Smooth muscle cell (in vitro differentiated cells): ENCODE results near the gene RHOXF2B. TPM values are rescaled to one million over a fixed set of nuclear protein-coding genes. Genes with fewer than 3 reads are reported as not detected.
"Not testable (repeated sequence)": the region's sequence is repeated elsewhere in the genome, so short reads cannot be mapped to it uniquely, and the experiment has no call there.

Experiments used
- DNase-seq: peaks from one replicate; lab custom pipeline; 2025; ENCODE audit not compliant: unreplicated experiment; lab: John Stamatoyannopoulos, UW
- H2AFZ ChIP-seq: fragments of 200-600 bp; sonication (generic); 2 replicates; pipeline ENCODE4 v1.6.0; 2016; ENCODE audit warnings: antibody characterized with exemption, low read depth, mild to moderate bottlenecking
- H3F3A ChIP-seq: fragments of 200-600 bp; sonication (generic); 2 replicates; pipeline ENCODE4 v1.6.0; 2017; ENCODE audit warnings: antibody characterized with exemption, low read depth
- H3K27ac ChIP-seq: fragments of 200-600 bp; sonication (generic); 2 replicates; pipeline ENCODE4 v1.5.1; 2016; ENCODE audit warnings: low read depth, mild to moderate bottlenecking
- H3K27me3 ChIP-seq: fragments of 200-600 bp; sonication (generic); 2 replicates; pipeline ENCODE4 v1.6.1; 2016; ENCODE audit warnings: low read depth, mild to moderate bottlenecking
- H3K36me3 ChIP-seq: fragments of 200-600 bp; sonication (generic); 2 replicates; pipeline ENCODE4 v1.5.1; 2016; ENCODE audit warnings: low read depth
- H3K4me1 ChIP-seq: fragments of 200-600 bp; sonication (generic); 2 replicates; pipeline ENCODE4 v1.5.1; 2016; ENCODE audit warnings: low read depth
- H3K4me2 ChIP-seq: fragments of 200-600 bp; sonication (generic); 2 replicates; pipeline ENCODE4 v1.6.0; 2016; ENCODE audit warnings: mild to moderate bottlenecking
- H3K4me3 ChIP-seq: fragments of 200-600 bp; sonication (generic); 2 replicates; pipeline ENCODE4 v1.5.1; 2016; ENCODE audit warnings: mild to moderate bottlenecking
- H3K79me2 ChIP-seq: fragments of 200-600 bp; sonication (generic); 2 replicates; pipeline ENCODE4 v1.6.0; 2016; ENCODE audit warnings: low read depth, mild to moderate bottlenecking
- H3K9ac ChIP-seq: fragments of 200-600 bp; sonication (generic); 2 replicates; pipeline ENCODE4 v1.6.0; 2016; ENCODE audit warnings: low read depth
- H3K9me3 ChIP-seq: fragments of 200-600 bp; sonication (generic); replicated peaks from 2 replicates; pipeline ENCODE4 v1.5.1; 2016; ENCODE audit warnings: low read depth
- H4K20me1 ChIP-seq: fragments of 200-600 bp; sonication (generic); 2 replicates; pipeline ENCODE4 v1.6.0; 2016; ENCODE audit warnings: low read depth
- WGBS: methylation state at CpG from one replicate; pipeline ENCODE4 v1.1.7; 2016; ENCODE audit warnings: low lambda C conversion rate; 5-methylcytosine and 5-hydroxymethylcytosine counted together
- polyA plus RNA-seq: library from polyadenylated mRNA; unstranded; fragments of >200 nt; fragmentation: Nextera tagmentation; extraction: Ambion mirVana; gene quantifications from 2 replicates; pipeline ENCODE4 v1.2.1, GENCODE V29; 2016
- total RNA-seq: library from RNA; depleted of rRNA; stranded (reverse); fragments of >200 nt; gene quantifications from 2 replicates; pipeline ENCODE4 v1.2.3, GENCODE V29; 2014
- TF ChIP-seq, protein P1 (sequence below): fragments of 200-600 bp; sonication (generic); IDR thresholded peaks from 2 replicates; pipeline ENCODE4 v1.5.1; 2017; ENCODE audit warnings: borderline replicate concordance, mild to moderate bottlenecking, antibody characterized with exemption; ENCODE audit not compliant: insufficient read depth, poor library complexity, severe bottlenecking

Gene RHOXF2B
- total RNA-seq = not detected in 2 replicates
- 0.06 TPM in 1 of 2 replicates, not detected in the other for polyA plus RNA-seq

DNA sequence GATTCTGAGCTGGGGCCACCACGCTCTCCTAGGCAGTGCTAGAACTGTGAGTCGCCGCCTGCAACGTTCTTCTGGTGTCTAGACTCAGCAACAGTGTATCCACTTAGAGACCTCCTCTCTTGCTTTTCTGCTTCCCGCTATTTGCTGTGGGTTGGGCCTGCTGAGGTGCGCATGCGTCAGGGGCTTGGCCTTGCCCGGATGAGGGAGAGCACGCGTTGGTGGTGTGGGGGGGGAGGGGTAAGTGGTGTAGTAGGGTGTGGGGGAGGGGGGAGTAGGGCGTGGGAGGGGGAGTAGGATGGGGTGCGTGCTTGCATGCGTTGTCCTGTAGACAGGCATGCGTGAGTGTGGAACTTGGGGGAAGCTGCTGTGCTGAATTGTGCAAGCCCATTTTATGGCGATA is at the start of gene RHOXF2B:
Gene RHOXF2B, minus strand, starts transcription at position 101 of the 400 bp plus-strand sequence. CDS start 138 bp downstream, outside the sequence.
- not testable (repeated sequence) for H3K4me2 ChIP-seq, H2AFZ ChIP-seq, H4K20me1 ChIP-seq, H3K9ac ChIP-seq, H3K27ac ChIP-seq, H3F3A ChIP-seq, H3K9me3 ChIP-seq, H3K4me1 ChIP-seq, H3K27me3 ChIP-seq, H3K79me2 ChIP-seq, H3K4me3 ChIP-seq, DNase-seq, H3K36me3 ChIP-seq
- WGBS = no CpG with 5 or more reads among the region's 15 CpGs

DNA sequence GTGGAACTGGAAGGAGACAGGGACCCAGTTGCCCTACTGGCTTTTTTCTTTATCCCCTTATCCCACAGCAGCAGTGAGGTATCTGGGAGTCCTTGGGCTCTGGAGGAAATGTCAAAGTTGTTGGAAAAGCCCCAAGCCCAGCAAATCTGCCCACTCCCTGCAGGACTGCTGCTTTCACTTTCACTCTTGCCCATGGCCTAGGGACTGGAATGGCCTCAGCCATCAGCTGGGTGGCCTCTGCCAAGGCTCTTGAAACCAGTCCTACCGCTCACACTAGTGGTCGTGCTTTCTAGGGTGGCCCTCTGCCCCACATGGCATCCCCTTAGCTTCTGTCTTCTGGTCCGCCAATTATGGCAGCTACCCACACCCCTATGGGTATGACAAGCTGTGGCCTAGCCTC is 48.0 kb upstream of the RHOXF2B start:
- no peaks in the 10 kb centered on the region for H3K27me3 ChIP-seq
- no peaks in the 10 kb centered on the region for H3K4me1 ChIP-seq
- TF ChIP-seq, protein P1, sequence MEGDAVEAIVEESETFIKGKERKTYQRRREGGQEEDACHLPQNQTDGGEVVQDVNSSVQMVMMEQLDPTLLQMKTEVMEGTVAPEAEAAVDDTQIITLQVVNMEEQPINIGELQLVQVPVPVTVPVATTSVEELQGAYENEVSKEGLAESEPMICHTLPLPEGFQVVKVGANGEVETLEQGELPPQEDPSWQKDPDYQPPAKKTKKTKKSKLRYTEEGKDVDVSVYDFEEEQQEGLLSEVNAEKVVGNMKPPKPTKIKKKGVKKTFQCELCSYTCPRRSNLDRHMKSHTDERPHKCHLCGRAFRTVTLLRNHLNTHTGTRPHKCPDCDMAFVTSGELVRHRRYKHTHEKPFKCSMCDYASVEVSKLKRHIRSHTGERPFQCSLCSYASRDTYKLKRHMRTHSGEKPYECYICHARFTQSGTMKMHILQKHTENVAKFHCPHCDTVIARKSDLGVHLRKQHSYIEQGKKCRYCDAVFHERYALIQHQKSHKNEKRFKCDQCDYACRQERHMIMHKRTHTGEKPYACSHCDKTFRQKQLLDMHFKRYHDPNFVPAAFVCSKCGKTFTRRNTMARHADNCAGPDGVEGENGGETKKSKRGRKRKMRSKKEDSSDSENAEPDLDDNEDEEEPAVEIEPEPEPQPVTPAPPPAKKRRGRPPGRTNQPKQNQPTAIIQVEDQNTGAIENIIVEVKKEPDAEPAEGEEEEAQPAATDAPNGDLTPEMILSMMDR = no peak
- DNase-seq = no peak
- no peak overlapping the region for H3K9ac ChIP-seq
- no peak overlapping the region for H3K27ac ChIP-seq
- H3K79me2 ChIP-seq = no peaks in the 10 kb centered on the region
- H3K36me3 ChIP-seq = no peaks in the 10 kb centered on the region
- no peak overlapping the region for H3K4me3 ChIP-seq
- 89% methylated on average over 3 of the region's 3 CpGs for WGBS
- H3F3A ChIP-seq = no peaks in the 10 kb centered on the region
- no peak overlapping the region for H2AFZ ChIP-seq
- H3K4me2 ChIP-seq = no peak overlapping the region
- H4K20me1 ChIP-seq = no peaks in the 10 kb centered on the region
- no peaks in the 10 kb centered on the region for H3K9me3 ChIP-seq

DNA sequence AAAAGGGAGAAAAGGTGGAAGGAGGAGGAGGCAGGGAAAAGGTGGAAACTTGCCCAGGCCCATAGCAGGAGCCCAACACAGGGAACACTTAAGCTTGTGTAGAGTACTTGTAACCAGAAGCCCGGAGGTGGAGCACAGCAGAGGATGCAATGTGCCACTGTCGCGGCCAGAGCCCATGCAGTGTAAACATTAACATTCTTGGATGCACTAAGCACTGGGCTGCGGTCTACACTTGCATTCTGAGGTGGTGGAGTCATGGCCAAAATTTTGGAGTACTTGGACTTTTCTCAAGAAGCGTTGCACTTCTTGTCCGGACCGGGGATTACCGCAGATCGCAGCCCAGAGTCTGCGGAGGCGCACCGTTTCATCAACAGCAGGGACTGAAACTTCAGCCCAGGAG is 42.7 kb upstream of the RHOXF2B start:
- Histone ChIP-seq H2AFZ (no peak overlapping the region), H3K9ac (no peak overlapping the region), H3K4me3 (no peak overlapping the region), H3K79me2 (no peaks in the 10 kb centered on the region), H3F3A (no peaks in the 10 kb centered on the region), H3K27ac (no peak overlapping the region), H4K20me1 (no peaks in the 10 kb centered on the region), H3K4me2 (no peak overlapping the region), H3K27me3 (no peaks in the 10 kb centered on the region), H3K9me3 (no peaks in the 10 kb centered on the region), H3K4me1 (no peaks in the 10 kb centered on the region), H3K36me3 (no peaks in the 10 kb centered on the region)
- TF ChIP-seq, protein P1 = no peak
- DNase-seq = no peak
- 89% methylated on average over 12 of the region's 12 CpGs for WGBS

DNA sequence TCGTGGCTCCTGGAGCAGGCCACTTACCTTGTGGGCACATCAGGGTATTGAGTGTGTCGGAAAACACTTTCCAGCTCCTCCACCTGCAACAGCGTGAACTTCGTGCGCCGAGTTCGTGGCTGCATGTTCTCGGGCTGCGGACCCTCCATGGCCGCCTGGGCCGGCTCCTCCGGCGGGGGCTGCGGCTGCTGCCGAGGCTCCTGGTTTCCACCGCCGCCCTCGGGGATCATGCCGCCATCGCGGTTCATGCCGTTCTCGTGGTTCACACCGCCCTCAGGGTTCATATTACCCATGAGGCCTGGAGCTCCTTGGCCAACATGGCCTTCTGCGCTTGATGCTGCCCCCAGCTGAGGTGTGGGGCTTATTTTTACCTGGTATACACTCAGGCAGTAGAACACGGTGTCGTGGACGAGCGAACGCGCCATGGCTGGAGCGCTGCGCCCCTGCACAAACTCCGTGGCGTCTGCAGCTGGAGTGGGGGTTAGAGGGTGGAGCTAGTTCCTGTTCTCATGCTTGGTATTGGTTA is 38.0 kb upstream of the RHOXF2B start, which contains the start of gene RHOXF1:
Gene RHOXF1, minus strand, starts transcription at position 476 of the 526 bp plus-strand sequence. Its CDS starts 51 bp downstream, at position 425.
- no peak within 1 kb of the TSS for H3K4me2 ChIP-seq
- 95% methylated on average over 27 of the region's 35 CpGs for WGBS
- no peak within 1 kb of the TSS for H3K9ac ChIP-seq
- H3K27ac ChIP-seq = no peak within 1 kb of the TSS
- H3K9me3 ChIP-seq = no peaks in the 10 kb centered on the region
- DNase-seq = no peak
- H2AFZ ChIP-seq = no peak within 1 kb of the TSS
- no peaks in the 10 kb centered on the region for H3K4me1 ChIP-seq
- TF ChIP-seq, protein P1 = no peak
- H3K27me3 ChIP-seq = no peaks in the 10 kb centered on the region
- no peaks in the 10 kb centered on the region for H3K36me3 ChIP-seq
- no peaks in the 10 kb centered on the region for H4K20me1 ChIP-seq
- no peak within 1 kb of the TSS for H3K4me3 ChIP-seq
- no peaks in the 10 kb centered on the region for H3K79me2 ChIP-seq
- H3F3A ChIP-seq = no peaks in the 10 kb centered on the region
